Measurements from ENCODE around the gene RUFY4.
"Not testable (repeated sequence)": the region's sequence is repeated elsewhere in the genome, so short reads cannot be mapped to it uniquely, and the experiment has no call there.

Gene RUFY4

DNA sequence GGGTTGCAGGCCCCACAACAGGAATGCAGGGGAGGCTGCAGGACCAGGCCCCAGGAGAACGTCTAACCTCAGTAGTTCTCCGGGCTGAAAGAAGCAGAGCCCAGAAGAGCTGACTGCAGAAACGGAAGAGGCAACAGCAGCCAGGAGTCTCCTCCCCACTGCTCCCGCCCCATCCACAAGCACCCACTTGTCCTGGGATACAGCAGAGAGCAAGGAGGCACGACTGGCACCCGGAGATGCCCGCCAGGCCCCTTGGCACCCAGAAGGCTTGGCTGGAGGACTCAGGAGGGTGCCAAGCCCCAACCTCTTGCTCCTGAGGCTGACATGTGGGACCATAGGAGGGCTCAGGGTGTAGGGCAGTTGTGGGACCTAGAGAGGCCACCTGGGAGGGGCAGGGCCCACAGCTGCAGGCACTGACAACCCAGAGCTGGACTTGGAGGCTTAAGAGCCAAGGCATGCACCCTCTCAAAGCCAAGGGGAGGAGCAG is 37.2 kb upstream of the RUFY4 start:
- no peak for DNase-seq

DNA sequence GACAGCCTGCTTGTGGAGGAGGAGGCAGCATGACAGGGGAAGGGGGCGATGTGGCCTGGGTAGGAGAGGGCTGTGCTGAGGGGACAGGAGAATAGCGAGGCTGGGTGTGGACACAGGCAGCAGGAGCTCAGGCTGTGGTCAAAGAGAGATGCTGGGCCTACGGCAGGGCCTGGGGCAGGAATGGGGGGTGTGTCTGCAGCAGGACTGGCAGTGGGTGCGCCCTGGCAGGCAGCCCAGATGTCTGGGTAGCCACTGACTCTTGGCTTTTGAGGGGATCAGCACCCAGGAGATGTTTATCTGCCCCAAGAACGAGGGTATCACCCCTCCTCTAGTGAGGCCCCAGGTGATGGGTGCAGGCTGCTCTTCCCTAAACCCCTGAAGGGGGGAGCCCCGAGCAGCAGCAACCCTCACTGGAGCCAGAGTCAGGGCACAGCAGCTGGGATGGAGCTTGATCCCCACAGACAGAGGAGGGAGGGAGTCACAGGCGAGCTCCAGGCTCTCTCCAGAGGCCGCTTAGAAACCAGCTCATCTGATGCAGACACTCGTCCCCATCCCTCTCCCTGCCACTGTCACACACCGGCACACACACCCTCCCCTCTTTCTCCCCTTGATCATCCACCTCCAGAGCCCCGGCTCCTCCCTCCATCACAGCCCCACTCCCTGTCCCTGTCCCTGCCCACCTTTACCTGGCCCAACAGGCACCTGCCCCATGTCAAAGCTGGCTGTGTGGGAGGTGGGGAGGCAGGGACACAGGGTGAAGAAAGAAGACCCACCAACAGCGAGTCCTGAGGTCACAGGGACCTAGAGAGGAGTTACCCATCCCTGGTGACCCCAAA is 36.5 kb upstream of the RUFY4 start:
- no peak for DNase-seq

DNA sequence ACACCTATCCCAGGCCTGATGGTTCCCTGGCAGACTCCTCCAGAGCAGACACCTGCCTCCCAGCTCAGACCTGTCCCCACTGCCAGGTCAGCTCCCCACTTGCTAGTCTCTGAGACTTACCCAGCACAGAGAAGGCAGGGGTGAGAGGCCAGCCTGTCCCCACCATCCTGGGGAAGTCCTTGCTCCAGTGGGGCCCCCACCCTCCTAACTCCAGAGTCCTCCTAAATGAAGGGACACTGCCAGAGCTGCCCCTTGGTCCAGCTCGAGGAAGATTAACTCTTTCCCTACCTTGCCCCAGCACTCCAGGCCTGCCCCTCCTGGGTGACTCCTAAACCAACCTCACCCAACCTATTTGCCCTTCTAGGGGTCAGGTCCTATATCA is 35.9 kb upstream of the RUFY4 start:
- DNase-seq = no peak

DNA sequence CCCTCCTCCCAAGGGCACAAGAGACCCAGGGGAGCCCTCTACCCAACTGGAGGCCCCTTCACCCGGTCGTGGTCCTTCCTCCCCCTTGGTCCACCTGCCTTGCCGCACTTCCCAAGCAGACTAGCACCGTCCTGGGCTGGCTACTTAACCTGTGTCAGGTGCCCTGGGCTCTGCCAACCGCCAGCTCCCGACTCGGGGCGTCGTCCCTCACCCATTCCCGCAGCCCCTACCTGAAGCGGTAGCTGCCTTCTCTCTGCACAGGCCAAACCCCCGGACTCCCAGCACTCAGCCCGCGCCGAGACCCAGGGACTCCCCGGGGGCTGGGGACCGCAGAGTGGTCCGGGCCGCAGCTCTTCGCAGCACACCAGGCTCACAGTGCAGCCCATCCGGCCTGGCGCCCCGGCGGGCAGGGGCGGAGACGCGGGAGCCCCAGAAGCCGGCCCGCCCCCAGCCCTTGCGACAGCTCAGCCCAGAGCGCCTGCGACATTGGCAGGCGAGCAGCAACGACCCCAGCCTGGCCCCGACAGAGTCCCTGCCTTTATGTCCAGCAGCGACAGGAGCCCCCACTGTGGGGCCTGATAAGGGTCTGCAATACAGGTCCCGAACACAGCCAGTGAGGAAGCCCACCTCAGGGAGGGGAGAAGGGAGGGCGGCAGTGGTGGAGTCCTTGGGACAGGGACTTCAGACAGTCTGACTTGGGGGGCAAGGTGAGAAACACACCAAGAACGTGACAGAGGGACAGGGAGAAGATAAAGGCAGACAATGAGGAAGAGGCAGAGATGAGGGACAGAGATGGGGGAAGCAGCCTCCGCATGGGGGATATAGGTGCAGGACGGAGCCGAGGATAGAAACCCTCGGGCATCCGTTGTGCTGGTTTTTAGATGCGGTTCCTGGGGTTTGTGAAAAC is 35.2 kb upstream of the RUFY4 start:
- no peak for DNase-seq

DNA sequence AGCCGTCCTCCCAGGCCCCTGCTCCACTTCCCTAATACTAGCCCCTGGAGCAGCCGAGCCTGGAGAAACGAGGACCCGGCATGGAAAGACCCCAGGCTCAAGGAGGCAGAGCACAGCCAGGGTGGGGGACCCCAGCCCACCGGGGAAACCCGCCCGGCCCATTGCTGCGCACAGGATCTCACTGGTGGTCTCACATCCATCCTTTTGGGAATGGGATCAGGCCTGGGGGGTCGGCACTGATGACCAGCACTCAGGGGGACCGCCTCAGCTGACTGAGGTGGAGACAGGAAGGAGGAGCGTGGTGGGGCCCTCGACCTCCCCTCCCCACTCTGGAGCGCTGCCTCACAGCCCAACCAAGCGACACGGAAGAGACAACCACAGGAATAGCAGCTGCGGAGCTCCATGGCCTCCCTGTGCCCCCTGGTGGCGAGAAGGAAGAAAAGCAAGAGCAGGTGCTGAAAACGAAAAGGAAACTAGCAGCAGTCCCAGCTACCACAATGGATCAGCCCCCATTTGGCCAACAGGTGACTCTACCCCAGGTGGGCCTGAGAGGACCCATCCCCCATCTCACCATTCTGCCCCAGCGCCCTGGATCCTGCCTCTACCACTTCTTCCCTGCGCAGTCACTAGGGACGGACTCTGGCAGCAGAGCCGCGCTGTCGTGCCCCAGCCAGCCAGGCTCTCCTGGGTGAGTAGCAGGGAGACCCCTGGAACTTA is 34.4 kb upstream of the RUFY4 start:
- DNase-seq = not testable (repeated sequence)

DNA sequence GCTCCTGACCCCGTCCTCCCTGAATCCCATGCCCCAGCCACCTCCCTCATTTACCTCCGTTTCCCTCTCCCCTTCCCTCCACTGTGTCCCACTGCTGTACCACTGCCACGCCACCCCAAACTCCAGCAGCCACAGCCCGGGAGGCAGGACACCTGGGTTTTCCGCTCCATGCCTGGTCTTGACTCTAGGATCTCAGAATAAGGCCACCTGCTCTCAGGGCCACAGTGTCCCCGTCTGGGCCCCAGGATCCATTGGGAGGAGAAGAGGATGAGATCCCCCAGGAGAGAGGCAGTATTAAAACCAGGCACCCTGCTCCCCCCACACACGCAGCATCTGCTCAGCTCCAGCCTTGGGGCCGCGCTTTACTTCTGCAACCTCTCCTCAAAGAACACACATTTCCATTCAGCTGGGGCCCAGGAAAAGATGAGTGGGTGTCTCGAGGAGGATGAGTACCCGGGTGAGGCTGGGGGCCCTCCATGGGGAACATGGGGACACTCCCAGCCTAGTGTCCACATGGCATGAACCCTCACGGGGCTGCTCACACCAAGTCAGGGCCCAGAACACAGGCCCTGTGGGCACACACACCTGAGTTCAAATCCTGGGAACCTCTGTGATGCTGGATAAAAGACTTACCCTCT is 33.5 kb upstream of the RUFY4 start:
- no peak for DNase-seq

DNA sequence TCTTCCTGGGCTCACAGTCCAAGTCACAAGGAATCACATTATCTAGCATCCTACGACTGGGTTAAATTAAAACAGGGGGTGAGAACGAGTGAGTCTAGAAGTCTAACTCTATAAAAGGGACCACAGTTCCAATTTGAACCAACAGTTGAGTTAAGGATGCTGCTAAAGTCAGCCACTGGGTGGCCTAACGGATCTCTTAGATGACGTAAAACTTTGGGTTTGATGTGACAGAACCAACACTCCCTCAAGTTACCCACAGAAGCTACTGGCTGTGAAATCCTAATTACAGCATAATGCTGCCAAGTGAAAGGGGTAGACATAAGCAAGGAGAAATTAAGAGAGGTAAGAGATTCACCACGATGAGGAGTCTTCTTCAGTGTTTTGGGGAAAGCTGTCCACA is 32.7 kb upstream of the RUFY4 start:
- DNase-seq = no peak

DNA sequence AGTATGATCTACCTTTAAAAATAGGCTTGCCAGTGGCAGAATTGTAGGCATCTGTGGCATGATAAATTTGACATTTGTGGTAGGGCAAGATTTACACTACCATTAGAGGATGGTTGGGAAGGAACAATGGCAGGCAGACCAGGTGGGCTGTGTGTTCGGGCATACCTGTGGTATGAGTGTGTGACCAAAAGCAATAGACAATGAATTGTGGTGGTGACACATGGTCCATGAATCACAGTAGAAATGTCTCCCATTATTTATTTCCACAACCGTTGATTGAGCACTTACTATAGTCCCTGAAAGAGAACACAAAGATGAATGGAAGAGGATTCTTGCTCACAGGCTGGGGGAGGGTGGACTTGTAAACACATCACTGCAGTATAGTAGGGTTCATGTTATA is 29.9 kb upstream of the RUFY4 start:
- DNase-seq = no peak

DNA sequence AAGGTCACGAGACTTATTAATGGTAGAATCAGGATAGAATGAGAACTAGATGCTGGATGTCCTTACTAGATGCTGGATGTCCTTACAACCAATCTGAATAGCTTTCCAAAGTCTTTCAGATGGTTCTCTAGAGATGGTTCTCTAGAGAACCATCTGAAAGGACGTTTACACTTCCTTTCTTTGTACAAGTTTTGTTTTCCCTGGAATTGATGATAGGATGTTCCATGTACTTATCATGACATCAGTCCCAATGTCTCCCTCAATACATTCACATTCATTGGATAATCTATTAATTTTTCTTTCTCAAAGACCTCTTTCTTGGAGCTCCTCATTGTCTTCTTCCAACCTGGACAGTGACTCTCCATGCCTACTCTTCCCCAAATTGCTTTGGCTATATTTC is 28.2 kb upstream of the RUFY4 start:
- no peak for DNase-seq

DNA sequence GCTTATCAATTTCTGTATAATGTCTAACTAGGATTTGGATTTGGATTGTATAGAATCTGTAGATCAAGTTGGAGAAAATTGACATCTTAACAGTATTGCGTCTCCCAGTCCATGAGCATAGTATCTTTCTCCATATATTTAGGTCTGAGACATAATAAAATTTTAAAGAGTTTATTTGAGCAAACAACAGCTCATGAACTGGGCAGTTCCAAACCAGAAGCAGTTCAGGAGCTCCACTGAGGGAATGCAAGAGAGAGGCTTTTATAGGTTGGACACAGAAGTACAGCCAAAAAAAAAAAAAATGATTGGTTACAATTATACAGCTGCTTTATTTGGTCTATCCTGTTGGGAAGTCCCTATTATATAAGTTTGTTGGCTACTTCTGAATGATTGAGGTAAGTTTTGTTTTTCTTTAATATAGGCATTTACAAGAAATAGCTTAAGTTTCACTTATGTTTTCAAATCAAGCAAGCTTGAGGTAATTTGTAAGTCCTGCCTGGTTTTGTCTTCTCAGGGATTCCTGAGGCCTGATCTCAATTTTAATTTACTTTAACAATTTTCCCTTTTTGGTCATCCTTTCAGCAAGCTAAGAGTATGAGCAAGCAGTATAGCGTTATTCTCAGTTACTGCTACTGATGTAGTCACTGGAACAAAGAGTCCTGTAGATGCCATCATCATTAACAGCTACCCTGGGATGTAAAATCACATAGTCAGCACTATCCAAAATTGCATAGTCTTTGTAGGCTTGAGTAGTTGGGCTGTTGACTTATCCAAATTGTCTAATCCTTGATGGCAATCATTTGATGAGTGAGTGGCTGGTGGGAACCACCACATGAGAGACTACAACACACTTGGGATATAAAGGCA is 27.5 kb upstream of the RUFY4 start:
- DNase-seq = no peak

DNA sequence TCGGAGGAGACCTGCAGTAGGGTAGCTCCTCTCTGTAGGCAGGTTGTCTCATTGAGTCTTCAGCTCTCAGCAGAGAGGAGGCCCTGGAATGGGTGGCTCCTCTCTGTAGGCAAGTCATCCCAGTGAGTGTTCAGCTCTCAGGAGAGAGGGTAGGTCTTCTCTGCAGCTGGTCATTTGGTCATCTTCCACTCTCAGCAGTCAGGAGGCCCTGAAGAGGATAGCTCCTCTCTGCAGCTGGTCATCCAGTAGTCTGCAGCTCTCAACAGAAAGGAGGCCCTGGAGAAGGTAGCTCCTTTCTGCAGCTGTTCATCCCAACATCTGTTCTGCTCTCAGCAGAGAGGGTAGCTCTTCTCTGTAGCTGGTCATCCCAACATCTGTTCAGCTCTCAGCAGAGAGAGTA is 26.0 kb upstream of the RUFY4 start:
- DNase-seq = no peak

DNA sequence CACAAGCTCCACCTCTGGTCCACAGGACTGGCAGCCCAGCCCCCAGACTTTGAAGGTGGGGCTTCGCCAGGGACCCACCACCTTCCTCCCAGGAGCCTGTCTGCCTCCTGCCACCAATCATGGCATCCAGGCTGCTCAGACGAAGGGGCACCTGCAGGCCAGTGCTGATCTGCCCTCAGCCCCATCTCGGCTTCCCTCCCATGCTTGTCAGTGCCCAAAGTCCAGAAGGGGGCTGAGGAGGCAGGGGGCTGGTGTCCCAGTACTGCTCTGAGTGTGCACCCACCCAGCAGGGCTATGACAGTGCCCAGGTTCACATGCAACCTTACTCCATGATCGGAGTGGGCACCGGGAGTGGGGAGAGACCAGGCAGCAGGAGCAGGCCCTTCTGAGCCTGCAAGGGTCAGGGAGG is 25.3 kb upstream of the RUFY4 start:
- DNase-seq = no peak

DNA sequence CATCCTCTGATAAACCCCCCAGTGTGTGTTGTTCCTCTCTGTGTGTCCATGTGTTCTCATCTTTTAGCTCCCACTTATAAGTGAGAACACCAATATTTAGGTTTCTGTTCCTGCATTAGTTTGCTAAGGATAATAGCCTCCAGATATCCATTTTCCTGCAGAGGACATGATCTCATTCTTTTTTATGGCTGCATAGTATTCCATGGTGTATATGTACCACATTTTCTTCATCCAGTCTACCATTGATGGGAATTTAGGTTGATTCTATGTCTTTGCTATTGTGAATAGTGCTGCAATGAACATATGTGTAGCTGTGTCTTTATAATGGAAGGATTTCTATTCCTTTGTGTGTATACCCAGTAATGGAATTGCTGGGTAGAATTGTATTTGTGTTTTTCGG is 24.5 kb upstream of the RUFY4 start:
- not testable (repeated sequence) for DNase-seq

DNA sequence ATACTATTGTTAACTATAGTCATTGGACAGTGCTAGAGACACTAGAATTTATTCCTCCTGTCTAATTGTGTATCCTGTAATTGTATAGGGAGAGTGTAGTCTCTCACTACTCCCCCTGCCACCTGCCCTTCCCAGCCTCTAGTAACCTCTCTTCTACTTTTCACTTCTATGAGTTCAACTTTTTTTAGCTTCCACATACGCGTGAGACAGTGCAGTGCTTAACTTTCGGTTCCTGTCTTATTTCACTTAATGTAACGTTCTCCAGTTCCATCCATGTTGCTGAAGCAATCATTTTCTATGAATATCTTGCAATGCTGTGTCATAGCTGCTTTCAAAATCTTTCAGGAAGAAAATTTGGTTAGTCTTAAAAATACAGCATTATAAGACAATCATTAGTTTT is 22.8 kb upstream of the RUFY4 start:
- no peak for DNase-seq

DNA sequence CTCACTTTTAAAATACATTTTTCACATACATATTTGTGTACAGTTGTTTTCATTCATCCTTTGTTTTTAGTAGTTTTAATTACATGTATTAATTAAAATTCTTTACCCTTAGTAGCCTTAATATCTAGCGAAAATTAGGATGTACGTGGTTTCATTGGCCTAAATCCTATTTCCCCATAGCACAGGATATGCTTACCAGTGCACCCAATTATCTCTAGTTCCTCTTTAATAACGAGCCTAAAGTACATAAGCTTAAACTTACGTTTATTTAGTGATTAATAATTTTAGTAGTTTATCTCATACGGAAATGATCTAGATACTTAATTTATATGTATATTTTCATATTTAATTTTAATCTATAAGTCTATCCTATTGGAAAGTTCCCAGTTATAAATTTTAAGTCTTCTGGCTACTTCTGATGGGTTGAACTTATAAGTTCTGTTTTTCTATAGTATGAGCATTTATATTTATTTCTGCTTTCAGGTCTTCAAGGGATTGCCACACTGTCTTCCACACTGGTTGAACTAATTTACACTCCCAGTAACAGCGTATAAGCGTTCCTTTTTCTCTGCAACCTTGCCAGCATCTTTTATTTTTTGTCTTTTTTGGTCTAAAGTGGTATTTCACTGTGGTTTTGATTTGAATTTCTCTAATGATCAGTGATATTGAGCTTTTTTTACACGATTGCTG is 21.4 kb upstream of the RUFY4 start:
- DNase-seq = no peak

DNA sequence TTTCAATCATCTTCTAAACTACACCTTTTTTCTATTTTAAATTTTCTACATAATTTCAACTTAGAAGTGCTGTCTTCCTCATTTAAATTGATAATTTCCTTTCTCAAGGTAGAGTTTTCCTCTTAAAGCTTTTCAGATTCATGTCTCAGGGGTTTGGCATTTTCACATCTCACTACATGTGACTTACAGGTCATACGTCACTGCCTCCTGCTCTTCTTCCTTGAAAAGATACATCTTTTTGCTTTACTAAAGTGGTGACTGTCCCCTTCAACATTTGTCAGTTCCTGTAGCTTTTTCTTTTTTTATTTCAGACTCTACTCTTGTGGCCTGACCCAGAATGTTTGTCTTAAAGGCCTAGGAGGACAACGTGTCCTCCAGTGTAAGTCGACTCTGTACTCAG is 17.1 kb upstream of the RUFY4 start:
- no peak for DNase-seq

DNA sequence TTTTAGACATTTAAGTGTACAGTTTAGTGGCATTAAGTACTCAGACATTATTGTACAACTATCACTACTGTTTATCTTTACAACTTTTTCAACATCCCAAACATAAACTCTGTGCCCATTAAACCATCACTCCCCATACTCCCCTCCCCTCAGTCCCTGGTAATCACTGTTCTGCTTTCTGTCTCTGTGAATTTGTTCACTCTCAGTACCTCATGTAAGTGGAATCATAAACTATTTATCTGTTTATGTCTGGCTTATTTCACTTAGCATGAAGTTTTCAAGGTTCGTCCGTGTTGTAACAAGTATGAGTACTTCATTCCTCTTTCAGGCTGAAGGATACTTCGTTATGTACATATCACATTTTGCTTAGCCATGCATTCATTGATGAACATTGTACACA is 9.8 kb upstream of the RUFY4 start:
- DNase-seq = no peak

DNA sequence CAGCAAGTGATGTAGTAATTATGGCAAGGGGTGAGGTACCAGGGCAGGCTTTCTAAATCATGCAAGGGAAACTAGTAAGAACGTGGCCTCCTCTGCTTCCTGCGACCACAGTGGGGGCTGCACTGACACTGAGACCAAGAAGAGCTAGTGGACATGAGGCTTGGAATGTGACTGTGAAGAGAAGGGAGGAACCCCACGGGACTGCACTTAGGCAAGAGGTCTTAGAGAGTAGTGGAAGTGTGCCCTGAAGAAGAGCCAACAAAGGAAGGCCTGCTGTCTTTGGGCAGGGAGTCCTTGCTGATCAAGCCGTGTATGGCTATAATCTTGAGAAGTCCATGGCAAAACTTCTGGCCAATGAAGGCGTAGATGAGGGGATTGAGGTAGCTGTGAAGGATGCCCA is 8.9 kb upstream of the RUFY4 start:
- no peak for DNase-seq

DNA sequence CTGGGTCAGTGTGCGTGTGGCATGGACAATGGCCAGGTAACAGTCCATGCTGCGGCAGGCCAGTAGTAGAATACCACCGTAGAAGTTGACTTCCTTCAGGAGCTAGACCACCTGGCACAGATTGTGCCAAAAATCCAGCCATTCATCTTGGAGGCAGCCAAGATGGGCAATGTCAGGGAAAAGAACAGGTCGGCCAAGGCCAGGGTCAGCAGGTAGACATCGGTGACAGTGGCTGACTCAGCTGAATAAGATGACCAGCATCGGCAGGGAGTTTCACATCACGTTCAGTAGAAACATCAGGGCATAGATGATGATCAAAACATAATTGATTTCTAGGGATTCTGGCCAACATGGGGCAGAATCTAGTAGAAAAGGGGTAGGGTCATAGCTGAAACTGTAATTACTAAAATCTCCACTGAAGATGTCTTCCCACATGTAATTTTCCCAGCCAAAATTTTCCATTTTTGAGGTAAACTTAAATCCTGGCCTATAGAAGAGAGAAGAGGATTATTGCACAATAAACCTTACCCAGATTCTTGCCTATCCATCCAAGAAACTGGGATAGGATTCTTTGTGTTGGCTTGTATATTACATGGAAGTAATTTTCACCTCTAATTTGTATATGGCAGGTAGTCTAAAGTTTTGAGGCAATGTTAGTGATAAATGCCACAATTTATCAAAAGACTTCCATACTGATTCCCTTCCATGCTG is 7.9 kb upstream of the RUFY4 start:
- no peak for DNase-seq

DNA sequence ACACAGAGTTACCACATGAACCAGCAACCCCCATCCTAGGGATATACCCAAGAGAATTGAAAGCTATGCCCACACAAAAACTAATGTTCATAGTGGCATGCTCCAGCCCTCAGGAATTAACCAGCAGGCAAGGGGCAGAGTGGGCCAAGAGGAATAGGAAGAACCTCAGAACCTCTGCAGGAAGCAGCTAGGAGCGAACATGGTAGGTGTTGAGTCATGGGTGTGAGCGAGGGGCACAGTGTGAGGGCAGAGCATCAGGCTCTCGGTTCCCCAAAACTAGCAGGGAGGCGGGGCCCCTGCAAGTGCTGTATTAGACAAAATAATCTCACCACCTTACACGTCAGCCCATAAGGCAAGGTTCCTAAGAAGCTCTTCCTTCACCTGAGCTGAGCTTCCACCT is 5.6 kb upstream of the RUFY4 start:
- no peak for DNase-seq

DNA sequence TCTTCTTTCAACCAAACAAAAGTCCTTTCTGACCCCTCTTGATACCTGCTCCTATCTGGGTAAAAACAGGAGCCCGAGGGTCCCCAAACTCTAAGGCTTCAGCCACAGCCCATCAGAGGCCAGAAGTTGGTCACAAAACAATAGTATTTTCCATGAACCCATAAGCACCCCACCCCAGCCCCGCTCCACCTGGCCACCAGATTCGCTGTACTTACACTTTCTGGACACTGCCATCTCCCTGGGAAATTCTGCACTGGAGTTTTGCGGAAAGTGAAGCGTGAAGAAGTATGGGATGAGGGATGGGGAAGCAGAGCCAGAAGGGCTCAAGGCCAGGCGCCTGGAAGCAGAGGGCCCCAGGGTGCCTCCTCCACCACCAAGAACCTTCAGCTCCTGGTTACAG is 5.2 kb upstream of the RUFY4 start:
- no peak for DNase-seq
